GM19193 (cell line): ENCODE measurements around the gene SAMD1.

ENCODE experiments used
- POLR2A ChIP-seq: IDR thresholded peaks from 4 replicates; pipeline ENCODE4 v1.6.1; 2011; ENCODE audit not compliant: insufficient read depth, insufficient read length; ENCODE audit errors: extremely low read depth

The SAMD1 gene

GRCh38 chr19:14102102-14102696 is 11.6 kb upstream of the SAMD1 start:
- no peak for TF ChIP-seq POLR2A

GRCh38 chr19:14101003-14101545 is 10.5 kb upstream of the SAMD1 start:
- no peak for TF ChIP-seq POLR2A

GRCh38 chr19:14097532-14098151 is 7.1 kb upstream of the SAMD1 start:
- no peak for TF ChIP-seq POLR2A

GRCh38 chr19:14096272-14096992 is 5.9 kb upstream of the SAMD1 start:
- no peak for TF ChIP-seq POLR2A

- no peak for TF ChIP-seq POLR2A
Measured at GRCh38 chr19:14094854-14095253, 4.3 kb upstream of the SAMD1 start.

GRCh38 chr19:14093117-14093823 is 2.7 kb upstream of the SAMD1 start:
- TF ChIP-seq POLR2A: no peak

GRCh38 chr19:14091813-14092462 is 1.4 kb upstream of the SAMD1 start:
- no peak for TF ChIP-seq POLR2A

- peak; percentile 64 for TF ChIP-seq POLR2A
Measured at GRCh38 chr19:14091081-14091812, 696 bp upstream of the SAMD1 start.

GRCh38 chr19:14089662-14090508 is 666 bp downstream of the SAMD1 start:
- TF ChIP-seq POLR2A: no peak

- no peak for TF ChIP-seq POLR2A
Measured at GRCh38 chr19:14089412-14089661, 1.2 kb downstream of the SAMD1 start.

- TF ChIP-seq POLR2A: no peak
Measured at GRCh38 chr19:14088634-14089411, 1.7 kb downstream of the SAMD1 start.

GRCh38 chr19:14086098-14086497 is 4.5 kb downstream of the SAMD1 start:
- no peak for TF ChIP-seq POLR2A
